ENCODE results near the gene RTN4RL1. TPM values are rescaled to one million over a fixed set of nuclear protein-coding genes. Genes with fewer than 3 reads are reported as not detected.

Gene RTN4RL1
- total RNA-seq, 4 donors from 2014 or later = 7.3 to 12.6 (median 7.8) TPM

DNA sequence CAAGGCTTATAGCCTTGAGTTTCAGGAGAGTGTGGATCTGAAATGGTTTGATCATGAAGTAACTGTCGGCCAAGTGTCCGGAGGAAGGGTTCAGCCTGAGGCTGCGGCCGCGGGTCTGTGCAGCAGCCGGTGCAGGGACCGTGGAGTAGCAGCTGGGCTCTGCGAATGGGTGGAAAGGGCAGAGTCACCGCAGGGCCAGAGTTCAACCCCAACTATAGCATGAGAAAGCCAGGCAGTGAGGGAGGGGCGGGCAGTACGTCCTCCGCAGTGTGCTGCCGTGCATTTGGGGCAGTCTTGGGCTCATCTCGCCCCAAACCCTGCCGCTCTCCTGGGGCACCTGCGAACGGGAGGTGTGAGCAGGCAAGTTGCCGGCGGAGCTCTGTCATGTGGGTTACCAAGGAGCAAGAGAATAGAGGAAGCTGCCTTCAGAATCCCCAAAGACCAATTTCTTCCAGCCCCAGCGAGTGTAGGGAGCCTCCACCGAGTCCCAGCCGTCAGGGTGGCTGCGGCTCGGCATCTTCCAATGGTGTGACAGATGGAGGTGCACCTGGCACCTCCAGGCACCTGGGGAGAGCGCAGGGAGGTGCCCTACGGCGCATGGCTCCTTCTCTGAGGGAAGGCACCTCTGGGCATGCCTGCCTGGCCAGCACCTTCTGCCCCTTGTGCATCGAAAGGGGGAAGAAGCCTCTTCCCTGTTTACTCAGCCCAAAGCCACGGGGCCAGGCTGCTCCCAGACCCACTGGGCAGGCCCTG, 108.0 kb downstream of the RTN4RL1 start:
- Histone ChIP-seq H3K27ac (no peak overlapping the region), H3K4me3 (no peak overlapping the region), H3K27me3 (peaks cover 0 to 54% of the 10 kb centered on the region in 2 donors), H3K4me1 (no peaks in the 10 kb centered on the region), H3K36me3 (no peaks in the 10 kb centered on the region), H3K9me3 (no peaks in the 10 kb centered on the region)
- TF ChIP-seq POLR2A (IDR thresholded peaks at IDR 0.05) (no peak), EP300 (IDR thresholded peaks at IDR 0.05) (no peak), CTCF (IDR thresholded peaks at IDR 0.05) (no peak)
- WGBS, 2 donors = 70 to 73% methylated on average over 19 to 27 of the region's 29 CpGs
- no peak for DNase-seq (ENCODE audit: low spot score in 2 of 2)

- Histone ChIP-seq H3K36me3 (no peaks in the 10 kb centered on the region), H3K4me1 (no peaks in the 10 kb centered on the region), H3K27me3 (peaks cover 0 to 62% of the 10 kb centered on the region in 2 donors), H3K4me3 (no peak overlapping the region), H3K27ac (no peak overlapping the region), H3K9me3 (no peaks in the 10 kb centered on the region)
- no peak for DNase-seq (ENCODE audit: low spot score in 2 of 2)
- no peak for TF ChIP-seq EP300 (IDR thresholded peaks at IDR 0.05)
- 73 to 77% methylated on average over 14 of the region's 14 CpGs for WGBS, 2 donors
These were observed 108.8 kb downstream of the RTN4RL1 start for GRCh38 chr17:1916316-1916715.

DNA sequence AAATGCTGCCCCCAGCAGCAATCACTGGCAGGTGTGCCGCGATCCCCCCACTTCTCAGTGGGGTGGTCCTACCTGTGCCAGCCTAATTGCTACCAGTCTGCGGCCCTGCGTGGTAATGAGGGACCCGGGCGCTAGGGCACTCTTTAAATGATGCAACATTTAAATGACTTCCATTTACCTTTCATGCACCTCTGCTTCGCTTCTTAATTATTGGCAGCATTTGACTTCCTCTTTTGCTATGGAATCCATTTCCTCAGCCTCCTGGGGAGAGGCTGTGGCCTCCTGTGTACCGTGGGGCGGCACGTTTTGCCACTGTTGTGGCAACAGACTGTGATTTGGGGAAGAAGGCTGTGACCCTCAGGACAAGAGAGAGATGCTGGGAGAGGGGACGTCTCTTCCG, 109.2 kb downstream of the RTN4RL1 start:
- 66 to 73% methylated on average over 12 of the region's 12 CpGs for WGBS, 2 donors
- TF ChIP-seq CTCF (IDR thresholded peaks at IDR 0.05) (no peak), POLR2A (IDR thresholded peaks at IDR 0.05) (no peak)
- no peaks in the 10 kb centered on the region for H3K36me3 ChIP-seq
- no peak overlapping the region for H3K4me3 ChIP-seq
- H3K27ac ChIP-seq = no peak overlapping the region
- no peaks in the 10 kb centered on the region for H3K9me3 ChIP-seq
- DNase-seq (ENCODE audit: low spot score in 2 of 2) = no peak
- no peaks in the 10 kb centered on the region for H3K4me1 ChIP-seq
- H3K27me3 ChIP-seq = peaks cover 0 to 66% of the 10 kb centered on the region in 2 donors

DNA sequence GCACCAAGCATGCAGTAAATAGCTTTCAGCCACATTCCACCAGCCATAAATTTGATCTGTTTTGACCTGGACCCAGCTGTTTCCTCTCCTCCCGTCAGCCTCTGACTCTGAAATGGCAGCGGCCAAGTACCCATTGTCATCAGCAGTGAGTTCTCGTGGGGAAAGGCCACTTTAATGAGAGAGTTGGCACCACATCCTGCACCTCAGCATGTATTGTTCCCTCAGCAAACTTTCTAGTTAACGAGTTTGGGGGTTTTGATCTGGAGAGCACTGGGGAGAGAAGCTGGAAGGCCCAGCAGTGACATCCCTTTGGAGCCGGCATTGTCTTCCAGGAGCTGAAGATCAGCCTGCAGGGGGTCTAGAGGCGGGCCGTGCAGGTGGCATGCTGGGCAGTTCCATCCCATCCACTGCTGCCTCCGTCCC, 110.5 kb downstream of the RTN4RL1 start:
- H3K4me3 ChIP-seq = no peak overlapping the region
- H3K4me1 ChIP-seq = no peaks in the 10 kb centered on the region
- no peaks in the 10 kb centered on the region for H3K9me3 ChIP-seq
- 32 to 47% methylated on average over 6 to 8 of the region's 8 CpGs for WGBS, 2 donors
- TF ChIP-seq POLR2A (IDR thresholded peaks at IDR 0.05) (no peak), CTCF (IDR thresholded peaks at IDR 0.05) (no peak), EP300 (IDR thresholded peaks at IDR 0.05) (no peak)
- peaks cover 0 to 78% of the 10 kb centered on the region in 2 donors for H3K27me3 ChIP-seq
- no peak for DNase-seq (ENCODE audit: low spot score in 2 of 2)
- no peaks in the 10 kb centered on the region for H3K36me3 ChIP-seq
- no peak overlapping the region for H3K27ac ChIP-seq

- no peak for DNase-seq (ENCODE audit: low spot score in 2 of 2)
- H3K9me3 ChIP-seq = no peaks in the 10 kb centered on the region
- no peaks in the 10 kb centered on the region for H3K36me3 ChIP-seq
- TF ChIP-seq POLR2A (IDR thresholded peaks at IDR 0.05) (no peak), CTCF (IDR thresholded peaks at IDR 0.05) (no peak), EP300 (IDR thresholded peaks at IDR 0.05) (no peak)
- H3K27ac ChIP-seq = no peak overlapping the region
- peaks cover 0 to 5% (median under 1%) of the 10 kb centered on the region in 4 donors for H3K4me1 ChIP-seq
- 65 to 67% methylated on average over 14 of the region's 14 CpGs for WGBS, 2 donors
- H3K4me3 ChIP-seq = no peak overlapping the region
- H3K27me3 ChIP-seq = peaks cover 0 to 87% of the 10 kb centered on the region in 2 donors
These were observed 111.4 kb downstream of the RTN4RL1 start for GRCh38 chr17:1913702-1914101.

All from tibial nerve (tissue), 4 donors.